Measurements from ENCODE around the gene CBR3.
A peak's percentile ranks its signal among the peaks of the same experiment; 100 is the strongest.

Gene CBR3

DNA sequence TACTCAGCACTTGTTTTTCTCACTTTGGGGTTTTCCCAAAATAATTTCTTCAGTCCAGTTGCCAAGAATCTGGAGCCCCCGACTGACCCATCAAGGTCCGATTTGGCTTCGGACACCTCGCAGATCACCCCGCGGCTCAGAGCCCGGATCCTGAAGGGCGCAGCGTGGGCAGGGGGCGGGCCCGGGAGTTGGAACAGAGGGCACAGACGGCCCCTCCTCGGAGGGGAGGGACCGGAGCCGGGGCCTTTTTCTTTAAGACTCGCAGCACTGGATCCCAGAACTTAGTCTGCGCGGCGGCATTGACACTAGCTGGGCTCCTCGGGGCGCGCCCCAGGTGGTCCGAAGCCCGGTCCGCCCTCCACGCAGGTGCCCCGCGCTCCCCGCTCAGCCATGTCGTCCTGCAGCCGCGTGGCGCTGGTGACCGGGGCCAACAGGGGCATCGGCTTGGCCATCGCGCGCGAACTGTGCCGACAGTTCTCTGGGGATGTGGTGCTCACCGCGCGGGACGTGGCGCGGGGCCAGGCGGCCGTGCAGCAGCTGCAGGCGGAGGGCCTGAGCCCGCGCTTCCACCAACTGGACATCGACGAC is at the start of gene CBR3:
CBR3 (plus strand) TSS at position 277 of the 588 bp plus-strand sequence; CDS start at position 391, 114 bp downstream.
- TF ChIP-seq, protein P1, sequence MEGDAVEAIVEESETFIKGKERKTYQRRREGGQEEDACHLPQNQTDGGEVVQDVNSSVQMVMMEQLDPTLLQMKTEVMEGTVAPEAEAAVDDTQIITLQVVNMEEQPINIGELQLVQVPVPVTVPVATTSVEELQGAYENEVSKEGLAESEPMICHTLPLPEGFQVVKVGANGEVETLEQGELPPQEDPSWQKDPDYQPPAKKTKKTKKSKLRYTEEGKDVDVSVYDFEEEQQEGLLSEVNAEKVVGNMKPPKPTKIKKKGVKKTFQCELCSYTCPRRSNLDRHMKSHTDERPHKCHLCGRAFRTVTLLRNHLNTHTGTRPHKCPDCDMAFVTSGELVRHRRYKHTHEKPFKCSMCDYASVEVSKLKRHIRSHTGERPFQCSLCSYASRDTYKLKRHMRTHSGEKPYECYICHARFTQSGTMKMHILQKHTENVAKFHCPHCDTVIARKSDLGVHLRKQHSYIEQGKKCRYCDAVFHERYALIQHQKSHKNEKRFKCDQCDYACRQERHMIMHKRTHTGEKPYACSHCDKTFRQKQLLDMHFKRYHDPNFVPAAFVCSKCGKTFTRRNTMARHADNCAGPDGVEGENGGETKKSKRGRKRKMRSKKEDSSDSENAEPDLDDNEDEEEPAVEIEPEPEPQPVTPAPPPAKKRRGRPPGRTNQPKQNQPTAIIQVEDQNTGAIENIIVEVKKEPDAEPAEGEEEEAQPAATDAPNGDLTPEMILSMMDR (IDR thresholded peaks at IDR 0.05; ENCODE audit: low read depth, low read length): no peak
- peak within 1 kb of the TSS; percentile 76 to 80 for H3K4me3 ChIP-seq (replicated peaks in 1 of 2; ENCODE audit: low read depth in 2 of 2, low read length in 2 of 2)
- peak; percentile 61 to 76 for DNase-seq (ENCODE audit: low read depth in 2 of 2)

DNA sequence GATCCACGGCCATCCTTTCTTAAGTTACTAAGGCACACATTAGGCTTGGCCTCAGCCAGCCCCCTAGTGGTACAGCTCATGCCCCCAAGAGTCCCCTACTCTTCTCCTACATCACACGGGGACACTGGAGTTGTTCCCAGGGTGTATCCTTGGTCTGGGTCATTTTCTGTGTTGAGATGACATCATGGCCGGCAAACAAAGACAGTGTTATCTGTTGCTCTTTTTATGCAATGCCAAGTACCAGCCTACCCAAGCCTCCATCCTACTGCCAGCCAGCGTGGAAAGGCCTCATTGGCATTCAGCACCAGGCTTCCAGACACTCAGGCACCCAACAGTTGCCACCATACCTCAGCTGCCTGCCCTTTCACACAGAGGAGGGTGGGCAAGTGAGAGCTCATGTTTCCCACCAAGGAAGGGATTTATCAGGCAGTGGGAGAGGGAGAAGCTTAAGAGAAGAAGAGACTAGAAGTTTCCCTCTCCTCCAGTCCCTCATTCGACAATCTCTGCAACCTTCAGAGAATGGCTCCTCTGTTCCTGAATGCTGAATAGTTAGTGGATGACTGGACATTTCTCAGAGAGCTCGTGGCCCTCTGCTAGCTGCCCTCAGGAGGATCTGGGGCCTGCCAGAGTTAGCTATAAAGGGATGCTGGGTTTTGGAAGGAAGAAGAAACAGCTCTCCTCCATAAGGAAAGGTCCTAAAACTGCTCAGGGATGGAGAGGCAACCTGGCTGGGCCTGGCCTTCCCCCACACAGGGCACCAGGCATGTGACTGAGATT is 47.3 kb upstream of the CBR3 start:
- no peak for DNase-seq (ENCODE audit: low read depth in 2 of 2)
- TF ChIP-seq, protein P1 (IDR thresholded peaks at IDR 0.05; ENCODE audit: low read depth, low read length): peak; percentile 10
- no peak overlapping the region for H3K4me3 ChIP-seq (replicated peaks in 1 of 2; ENCODE audit: low read depth in 2 of 2, low read length in 2 of 2)

DNA sequence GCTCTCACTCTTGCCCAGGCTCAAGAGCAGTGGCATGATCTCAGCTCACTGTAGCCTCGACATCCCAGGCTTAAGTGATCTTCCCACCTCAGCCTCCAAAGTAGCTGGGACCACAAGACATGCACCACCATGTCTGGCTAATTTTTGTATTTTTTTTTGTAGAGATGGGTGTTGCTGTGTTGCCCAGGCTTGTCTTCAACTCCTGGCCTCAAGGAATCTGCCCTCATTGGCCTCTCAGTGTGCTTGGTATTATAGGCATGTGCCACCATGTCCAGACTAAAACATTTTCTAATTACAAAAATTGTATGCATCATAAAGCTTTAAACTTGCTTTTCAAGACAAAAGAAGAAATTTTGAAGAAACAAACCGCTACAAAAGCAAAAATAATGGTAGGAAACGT is 44.9 kb upstream of the CBR3 start:
- no peak for DNase-seq (ENCODE audit: low read depth in 2 of 2)
- TF ChIP-seq, protein P1 (IDR thresholded peaks at IDR 0.05; ENCODE audit: low read depth, low read length): no peak
- H3K4me3 ChIP-seq (replicated peaks in 1 of 2; ENCODE audit: low read depth in 2 of 2, low read length in 2 of 2): no peak overlapping the region

DNA sequence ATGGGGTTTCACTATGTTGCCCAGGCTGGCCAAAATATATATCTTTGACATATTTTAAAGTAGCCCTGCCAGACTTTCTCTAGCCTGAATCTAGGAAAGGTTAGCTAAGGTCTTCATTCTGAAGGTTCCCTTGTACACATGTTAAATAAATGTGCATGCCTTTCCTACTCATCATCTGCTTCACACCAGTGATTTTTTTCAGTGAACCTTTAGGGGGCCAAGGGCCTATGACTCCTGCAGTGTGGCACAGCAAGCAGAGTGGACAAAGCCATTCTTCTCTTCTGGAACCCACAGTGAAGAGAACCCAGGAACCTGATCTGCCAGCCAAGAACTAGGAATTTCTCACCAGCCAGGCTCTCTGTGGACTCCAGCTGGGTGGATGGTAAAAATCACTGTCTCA is 42.2 kb upstream of the CBR3 start:
- TF ChIP-seq, protein P1 (IDR thresholded peaks at IDR 0.05; ENCODE audit: low read depth, low read length): no peak
- DNase-seq (ENCODE audit: low read depth in 2 of 2): no peak
- no peak overlapping the region for H3K4me3 ChIP-seq (replicated peaks in 1 of 2; ENCODE audit: low read depth in 2 of 2, low read length in 2 of 2)

DNA sequence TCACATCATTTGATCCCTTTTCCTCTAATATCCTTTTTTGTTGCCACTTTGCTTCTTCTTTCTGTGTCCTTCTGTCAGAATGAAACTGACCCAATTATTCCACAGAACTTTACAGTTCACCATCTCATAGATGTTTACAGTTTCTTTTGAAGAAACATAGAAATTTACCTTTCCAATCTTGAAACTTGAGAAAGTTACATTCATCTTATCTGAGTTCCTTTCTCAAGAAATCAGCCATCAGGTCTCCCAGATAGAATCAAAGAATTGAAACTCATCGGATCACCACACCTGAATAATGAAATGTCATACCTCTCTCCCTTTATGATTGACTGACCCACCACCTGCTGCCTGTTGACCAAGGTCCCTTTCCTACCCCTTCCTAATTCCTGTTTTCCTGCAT is 41.4 kb upstream of the CBR3 start:
- no peak for DNase-seq (ENCODE audit: low read depth in 2 of 2)
- TF ChIP-seq, protein P1 (IDR thresholded peaks at IDR 0.05; ENCODE audit: low read depth, low read length): no peak
- no peak overlapping the region for H3K4me3 ChIP-seq (replicated peaks in 1 of 2; ENCODE audit: low read depth in 2 of 2, low read length in 2 of 2)

DNA sequence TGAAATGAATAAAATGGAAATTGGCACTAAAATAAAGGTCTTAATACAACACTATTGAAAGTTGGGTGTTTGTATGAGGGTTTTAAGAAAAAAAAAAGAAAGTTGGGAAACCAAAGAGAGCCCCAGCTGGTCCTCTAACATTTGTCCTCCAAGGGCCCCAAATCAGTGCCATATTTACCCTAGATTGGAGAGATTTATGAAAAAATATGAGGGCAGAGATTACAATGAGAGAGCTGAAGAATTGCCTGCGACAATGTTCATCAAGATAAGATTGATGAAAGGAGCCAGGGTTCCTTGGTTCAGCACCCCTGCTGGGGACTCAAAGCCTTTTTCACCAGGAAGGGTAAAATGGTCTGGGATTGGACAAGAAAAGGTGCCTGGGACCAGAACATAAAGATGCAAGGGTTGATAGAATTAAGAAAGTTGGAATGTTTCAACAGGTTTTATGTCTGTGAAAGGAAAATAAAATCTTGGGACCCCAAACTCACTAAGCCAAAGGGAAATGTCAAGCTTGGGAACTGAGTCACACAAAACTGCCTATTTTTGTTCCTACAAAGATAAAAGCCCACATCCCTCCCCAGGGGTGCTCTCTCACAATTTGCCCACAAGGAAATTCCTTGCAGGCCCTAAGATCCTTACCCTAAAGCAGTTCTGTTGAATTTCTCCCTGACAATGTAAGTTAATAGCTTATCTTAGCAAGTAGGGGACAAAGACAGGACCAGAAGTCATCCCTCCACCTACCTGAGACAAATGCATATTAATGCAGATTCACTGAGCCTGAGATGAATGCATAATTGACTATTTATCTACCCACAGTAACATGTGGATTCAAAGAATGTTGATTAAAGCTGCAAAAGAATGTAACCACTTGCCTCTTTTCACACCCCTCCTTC is 38.2 kb upstream of the CBR3 start:
- DNase-seq (ENCODE audit: low read depth in 2 of 2): no peak
- H3K4me3 ChIP-seq (replicated peaks in 1 of 2; ENCODE audit: low read depth in 2 of 2, low read length in 2 of 2): no peak overlapping the region
- TF ChIP-seq, protein P1 (IDR thresholded peaks at IDR 0.05; ENCODE audit: low read depth, low read length): no peak
